ENCODE results near the gene TMEM47.

DNA sequence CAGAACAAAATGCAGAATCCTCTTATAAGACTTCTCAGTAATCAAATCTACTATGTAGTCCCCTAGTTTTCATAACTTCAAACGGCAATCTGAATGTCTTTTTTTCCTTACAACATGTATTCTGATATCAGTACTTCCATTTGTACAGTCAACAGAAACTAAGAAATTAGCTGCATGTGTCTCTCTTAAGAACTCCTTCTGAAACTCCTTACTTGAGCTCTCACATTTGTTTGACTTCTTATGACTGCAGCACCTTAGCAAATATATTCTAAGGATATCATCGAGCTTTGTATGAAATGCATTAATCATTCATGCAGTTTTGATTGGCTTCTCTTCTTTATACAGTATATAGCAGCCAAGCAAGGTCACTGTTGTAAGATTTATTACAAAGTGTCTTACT lies 77.0 kb downstream of the TMEM47 start:
- TF ChIP-seq POLR2AphosphoS5 (IDR thresholded peaks at IDR 0.05) (no peak), CTCF (IDR thresholded peaks at IDR 0.05) (no peak), POLR2A (IDR thresholded peaks at IDR 0.05) (no peak)

Data from upper lobe of left lung (tissue), 4 donors.